WERI-Rb-1 (cell line): ENCODE measurements around the gene SOX6.

Experiments
- DNase-seq: peaks from one replicate; pipeline ENCODE4 v3.0.0-alpha.2; 2020
- H3K27ac ChIP-seq: fragments of 250-450 bp; sonication (Bioruptor Pico); 2 replicates; pipeline ENCODE4 v1.5.1; 2020; ENCODE audit warnings: mild to moderate bottlenecking, moderate library complexity
- H3K27me3 ChIP-seq: fragments of 250-450 bp; sonication (Bioruptor Pico); 2 replicates; pipeline ENCODE4 v1.5.1; 2021; ENCODE audit warnings: mild to moderate bottlenecking, low read depth, moderate library complexity; ENCODE audit not compliant: insufficient read depth, severe bottlenecking
- H3K36me3 ChIP-seq: fragments of 250-450 bp; sonication (Bioruptor Pico); 2 replicates; pipeline ENCODE4 v1.5.1; 2020; ENCODE audit warnings: mild to moderate bottlenecking, moderate library complexity
- H3K4me3 ChIP-seq: 2 replicates; pipeline ENCODE4 v1.5.1; 2011; ENCODE audit warnings: low read depth, mild to moderate bottlenecking, control low read depth, low read length
- H3K9me3 ChIP-seq: fragments of 250-450 bp; sonication (Bioruptor Pico); 2 replicates; pipeline ENCODE4 v1.5.1; 2021; ENCODE audit warnings: mild to moderate bottlenecking, moderate library complexity; ENCODE audit not compliant: severe bottlenecking
- CTCF ChIP-seq: IDR thresholded peaks from 2 replicates; pipeline ENCODE4 v1.5.1; 2011; ENCODE audit warnings: low read depth, mild to moderate bottlenecking, control low read depth, inconsistent platforms, low read length

Gene SOX6

DNA sequence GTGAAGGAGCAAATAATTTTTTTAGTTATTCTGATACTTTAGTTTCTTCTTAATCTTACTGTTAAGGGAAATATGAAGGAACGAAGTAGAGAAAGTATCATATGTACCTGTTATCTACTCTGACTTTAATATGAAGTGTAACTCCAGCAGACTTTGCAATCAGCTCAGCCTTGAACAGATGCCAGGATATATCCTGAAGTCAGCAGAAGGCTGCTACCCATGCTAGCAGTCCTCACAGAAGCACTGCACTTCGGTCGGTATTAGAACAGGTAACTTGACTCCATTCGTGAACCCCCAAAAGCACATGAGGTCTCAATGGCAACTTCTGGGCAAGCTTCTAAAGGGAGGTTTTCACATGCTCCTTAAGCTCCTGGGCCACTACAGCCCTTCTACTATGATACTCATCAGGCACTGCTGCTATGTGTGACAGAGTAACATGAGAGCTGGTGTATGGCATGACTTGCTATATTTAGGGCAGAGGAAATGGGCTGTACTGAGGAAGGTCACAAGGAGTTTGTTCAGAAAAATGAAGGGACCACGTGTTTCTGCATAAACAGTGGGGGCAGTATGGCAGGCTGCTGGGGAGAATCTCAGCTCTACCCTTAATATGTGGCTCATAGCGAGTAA lies 344.1 kb downstream of the SOX6 start:
- Histone ChIP-seq H3K4me3 (no peak overlapping the region), H3K9me3 (no peaks in the 10 kb centered on the region), H3K27me3 (no peaks in the 10 kb centered on the region), H3K36me3 (no peaks in the 10 kb centered on the region), H3K27ac (peak overlapping the region; percentile 30; the same call in 1 of the 2 replicates)
- TF ChIP-seq CTCF = no peak
- peak; percentile 19 for DNase-seq

GRCh38 chr11:16011396-16011795 lies 344.9 kb downstream of the SOX6 start:
- H3K27me3 ChIP-seq = no peaks in the 10 kb centered on the region
- H3K9me3 ChIP-seq = no peaks in the 10 kb centered on the region
- no peak for DNase-seq
- H3K36me3 ChIP-seq = no peaks in the 10 kb centered on the region
- TF ChIP-seq CTCF = no peak
- H3K4me3 ChIP-seq = no peak overlapping the region
- peak overlapping the region; percentile 30 for H3K27ac ChIP-seq

DNA sequence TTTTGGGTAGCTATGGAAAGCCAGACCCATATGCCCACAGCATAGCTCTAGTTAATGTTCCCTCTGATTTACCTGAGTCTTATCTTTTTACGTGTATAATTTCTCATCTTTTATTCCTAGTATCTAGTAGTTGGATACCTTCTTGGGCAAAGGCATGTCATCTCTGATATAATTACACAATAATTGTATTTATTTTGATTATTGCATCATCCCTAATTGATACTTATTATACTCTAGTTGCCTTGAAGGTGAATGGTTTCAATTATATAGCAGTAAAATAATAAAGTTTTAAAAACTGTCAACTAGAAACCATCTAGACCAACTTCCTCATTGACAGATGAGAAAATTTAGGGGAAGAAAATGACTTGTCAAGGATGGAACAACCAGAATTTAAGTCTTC lies 347.3 kb downstream of the SOX6 start:
- Histone ChIP-seq H3K27ac (no peak overlapping the region), H3K36me3 (no peaks in the 10 kb centered on the region), H3K9me3 (no peaks in the 10 kb centered on the region), H3K27me3 (no peaks in the 10 kb centered on the region), H3K4me3 (no peak overlapping the region)
- no peak for TF ChIP-seq CTCF
- no peak for DNase-seq

GRCh38 chr11:16007514-16007913 lies 348.8 kb downstream of the SOX6 start:
- TF ChIP-seq CTCF = no peak
- no peak for DNase-seq
- no peaks in the 10 kb centered on the region for H3K27me3 ChIP-seq
- no peak overlapping the region for H3K4me3 ChIP-seq
- no peaks in the 10 kb centered on the region for H3K9me3 ChIP-seq
- H3K36me3 ChIP-seq = no peaks in the 10 kb centered on the region
- H3K27ac ChIP-seq = no peak overlapping the region

DNA sequence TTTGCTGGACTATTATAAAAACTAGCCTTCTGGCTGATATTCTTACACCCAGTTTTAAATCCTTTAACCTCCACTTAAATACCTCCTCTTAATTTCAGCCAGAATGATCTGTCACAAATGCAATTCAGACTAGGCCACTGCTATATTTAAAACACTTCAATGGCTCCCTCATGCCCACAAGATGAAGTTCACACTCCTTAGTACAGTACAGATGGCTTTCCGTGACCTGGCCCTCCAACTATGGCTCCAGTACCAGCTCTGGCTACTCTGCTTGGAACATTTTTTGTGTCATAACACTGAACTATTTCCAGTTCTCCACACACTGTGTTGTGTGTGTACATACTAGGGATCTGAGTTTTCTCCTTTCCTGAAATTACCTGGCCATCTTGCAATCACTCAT lies 353.4 kb downstream of the SOX6 start:
- no peak overlapping the region for H3K4me3 ChIP-seq

More for the DNA sequence above, 353.4 kb downstream of the SOX6 start:
- Histone ChIP-seq H3K36me3 (no peaks in the 10 kb centered on the region), H3K27me3 (no peaks in the 10 kb centered on the region), H3K27ac (peak overlapping the region; percentile 77), H3K9me3 (no peaks in the 10 kb centered on the region)
- DNase-seq = peak; percentile 17
- TF ChIP-seq CTCF = no peak
